NOMO-1 treated with DMSO at 0.1 percent for 48 hours (cell line): Measurements from ENCODE around the gene SPEF1.

Experiments used
- DNase-seq: peaks from one replicate; lab custom pipeline; 2025; ENCODE audit not compliant: unreplicated experiment; lab: John Stamatoyannopoulos, UW

Gene SPEF1

DNA sequence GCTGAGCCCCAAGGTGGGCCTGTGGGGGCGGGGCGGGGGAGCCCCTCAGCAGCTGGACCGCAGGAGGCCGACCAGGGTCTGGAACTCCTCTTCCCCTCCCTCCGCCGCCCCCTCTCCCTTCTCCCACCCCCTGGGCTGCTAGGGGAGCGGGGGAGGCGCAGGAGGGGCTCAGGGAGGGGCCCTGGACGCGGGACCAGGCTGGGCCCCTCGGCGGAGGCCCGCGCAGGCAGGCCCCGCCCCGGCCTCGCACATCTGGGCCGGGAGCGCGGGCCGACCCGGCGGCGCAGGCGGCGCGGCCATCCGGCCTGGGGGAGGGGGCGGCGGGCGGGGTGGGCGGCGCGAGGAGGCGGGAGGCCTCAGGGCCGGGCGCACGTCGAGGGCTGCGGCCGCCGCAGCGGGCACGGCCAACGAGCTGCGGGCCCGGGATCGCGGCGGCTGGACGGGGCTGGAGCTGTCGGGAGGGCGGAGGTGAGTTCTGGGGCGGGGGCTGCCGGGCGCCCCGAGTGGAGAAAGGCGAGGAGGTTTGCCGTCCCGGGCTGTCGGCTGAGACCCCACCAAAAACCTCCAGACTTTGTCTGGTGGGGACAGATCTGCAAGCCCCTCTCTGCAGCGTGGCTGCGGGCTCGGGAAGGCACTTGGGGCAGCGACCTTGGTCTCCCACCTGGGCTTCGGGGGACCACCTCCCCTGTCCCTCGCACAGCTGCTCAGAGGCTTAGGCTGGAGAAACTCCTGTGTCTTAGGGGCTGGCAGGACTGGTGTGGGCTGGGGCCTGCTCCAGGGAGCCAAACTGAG is 48.7 kb downstream of the SPEF1 start, which contains the start of gene HSPA12B:
Gene HSPA12B, plus strand, starts transcription at position 359 of the 792 bp plus-strand sequence. CDS start 5,990 bp downstream, outside the sequence.
- DNase-seq: no peak

- DNase-seq: no peak
Observed at GRCh38 chr20:3731944-3732326, 49.3 kb downstream of the SPEF1 start.

DNA sequence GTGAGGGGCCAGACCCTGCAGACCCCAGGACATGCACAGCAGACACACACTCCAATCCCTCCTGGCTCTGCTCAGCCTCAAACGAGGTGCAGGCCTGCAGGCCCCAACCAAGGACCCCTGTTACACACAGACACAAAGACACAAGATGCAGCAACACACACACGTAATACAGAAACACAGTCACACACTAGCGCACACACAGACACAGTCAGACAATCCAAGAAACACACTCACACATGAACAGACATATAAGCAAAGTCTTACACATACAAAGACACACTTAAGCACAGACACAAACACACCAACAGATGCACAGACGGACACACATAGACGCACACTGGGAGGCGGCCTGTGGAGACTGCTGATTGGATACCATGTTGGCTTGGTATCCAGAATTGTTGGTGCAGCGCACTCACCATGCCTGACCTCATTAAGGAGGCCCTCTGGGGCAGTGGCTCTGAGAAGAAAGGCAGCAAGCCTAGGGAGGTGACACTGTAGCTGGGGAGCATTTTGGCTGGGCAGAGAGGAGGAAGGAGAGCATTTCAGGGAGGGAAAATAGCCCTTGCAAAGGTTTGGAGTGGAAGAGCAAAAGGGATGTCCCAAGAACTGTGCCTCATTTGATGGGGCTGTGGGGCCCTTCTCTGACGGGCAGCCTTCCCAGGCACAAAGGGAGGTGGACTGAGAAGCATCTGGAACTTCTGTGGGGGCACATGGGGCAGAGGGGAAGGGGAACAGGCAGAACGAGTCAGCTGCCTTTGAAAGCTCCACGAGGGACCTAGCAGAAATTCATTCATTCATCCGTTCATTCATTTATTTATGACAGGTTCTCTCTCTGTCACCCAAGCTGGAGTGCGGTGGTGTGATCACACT is 50.2 kb downstream of the SPEF1 start:
- DNase-seq: no peak

- no peak for DNase-seq
Observed at GRCh38 chr20:3729811-3730540, 51.3 kb downstream of the SPEF1 start.

GRCh38 chr20:3729378-3729777 is 51.9 kb downstream of the SPEF1 start:
- DNase-seq: no peak

GRCh38 chr20:3728876-3729275 is 52.4 kb downstream of the SPEF1 start:
- no peak for DNase-seq

- DNase-seq: no peak
Observed at GRCh38 chr20:3728354-3728753, 52.9 kb downstream of the SPEF1 start.
